DOHH2 (cell line): Measurements from ENCODE around the gene NRXN3.

ENCODE experiments used
- H3F3A ChIP-seq: fragments of 200-600 bp; sonication (generic), shearing (Covaris generic); 2 replicates; pipeline ENCODE4 v1.6.0; 2016; ENCODE audit warnings: antibody characterized with exemption, mild to moderate bottlenecking; ENCODE audit not compliant: control insufficient read depth, insufficient read depth
- H3K27ac ChIP-seq: fragments of 200-600 bp; sonication (generic); 2 replicates; pipeline ENCODE4 v1.5.1; 2014; ENCODE audit warnings: low read depth, mild to moderate bottlenecking, low read length, moderate library complexity
- H3K27me3 ChIP-seq: fragments of 200-600 bp; sonication (generic); 2 replicates; pipeline ENCODE4 v1.6.1; 2014; ENCODE audit warnings: mild to moderate bottlenecking, low read length, mixed read lengths; ENCODE audit not compliant: control insufficient read depth
- H3K36me3 ChIP-seq: fragments of 200-600 bp; sonication (generic); 2 replicates; pipeline ENCODE4 v1.6.1; 2014; ENCODE audit warnings: mild to moderate bottlenecking, low read length, moderate library complexity, mixed read lengths; ENCODE audit not compliant: control insufficient read depth
- H3K4me1 ChIP-seq: fragments of 200-600 bp; sonication (generic); 2 replicates; pipeline ENCODE4 v1.6.1; 2014; ENCODE audit warnings: mild to moderate bottlenecking, low read length, mixed read lengths; ENCODE audit not compliant: control insufficient read depth
- H3K4me2 ChIP-seq: fragments of 200-600 bp; sonication (generic); 2 replicates; pipeline ENCODE4 v1.6.0; 2014; ENCODE audit warnings: mild to moderate bottlenecking, low read length, moderate library complexity
- H3K4me3 ChIP-seq: fragments of 200-600 bp; sonication (generic); 2 replicates; pipeline ENCODE4 v1.5.1; 2014; ENCODE audit warnings: mild to moderate bottlenecking, low read length, mixed read lengths
- H3K79me2 ChIP-seq: fragments of 200-600 bp; sonication (generic); 2 replicates; pipeline ENCODE4 v1.6.1; 2014; ENCODE audit warnings: mild to moderate bottlenecking, low read length, mixed read lengths; ENCODE audit not compliant: control insufficient read depth
- H3K9me2 ChIP-seq: fragments of 200-600 bp; sonication (generic); replicated peaks from 2 replicates; pipeline ENCODE4 v1.6.1; 2014; ENCODE audit warnings: mild to moderate bottlenecking, low read length, mixed read lengths; ENCODE audit not compliant: control insufficient read depth
- H3K9me3 ChIP-seq: fragments of 200-600 bp; sonication (generic); 2 replicates; pipeline ENCODE4 v1.6.1; 2014; ENCODE audit warnings: antibody characterized with exemption, low read length, mixed read lengths; ENCODE audit not compliant: control insufficient read depth, insufficient read depth
- H4K20me1 ChIP-seq: fragments of 200-600 bp; sonication (generic); 2 replicates; pipeline ENCODE4 v1.6.0; 2014; ENCODE audit warnings: low read depth, mild to moderate bottlenecking, antibody characterized with exemption, low read length, moderate library complexity; ENCODE audit not compliant: control insufficient read depth, insufficient read depth
- EZH2phosphoT487 ChIP-seq: fragments of 200-600 bp; sonication (generic); IDR thresholded peaks from 2 replicates; pipeline ENCODE4 v1.6.1; 2017; ENCODE audit warnings: borderline replicate concordance, mild to moderate bottlenecking, antibody characterized with exemption, low read length, moderate library complexity, mixed read lengths
- TF ChIP-seq, protein P1 (sequence below): fragments of 200-600 bp; sonication (generic); IDR thresholded peaks from one replicate; pipeline ENCODE4 v1.5.1; 2014; ENCODE audit warnings: antibody characterized with exemption, mild to moderate bottlenecking, low read depth, low read length; ENCODE audit not compliant: poor library complexity, severe bottlenecking

NRXN3 gene

DNA sequence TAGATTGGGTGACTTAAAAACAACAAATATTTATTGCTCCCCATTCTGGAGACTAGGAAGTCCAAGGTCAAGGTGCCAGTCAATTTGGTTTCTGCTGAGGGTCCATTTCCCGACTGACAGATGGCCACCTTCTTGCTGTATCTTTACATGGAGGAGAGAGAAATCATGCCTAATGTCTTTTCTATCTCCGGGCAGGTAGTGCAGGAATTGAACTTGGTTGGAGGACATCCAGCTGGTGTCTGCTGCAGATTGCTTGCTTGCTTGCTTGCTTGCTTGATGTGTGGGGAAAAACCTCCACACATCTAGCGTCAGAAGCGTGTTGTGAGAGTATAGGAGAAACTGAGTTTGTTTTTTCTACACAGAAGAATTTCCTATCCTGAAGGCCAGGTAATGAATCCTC, 1479.7 kb downstream of the NRXN3 start:
- no peaks in the 10 kb centered on the region for H3K27me3 ChIP-seq
- H3K79me2 ChIP-seq = no peaks in the 10 kb centered on the region
- H3K36me3 ChIP-seq = no peaks in the 10 kb centered on the region
- H3K4me1 ChIP-seq = no peaks in the 10 kb centered on the region
- no peak overlapping the region for H3K4me2 ChIP-seq
- no peak overlapping the region for H3K4me3 ChIP-seq
- no peaks in the 10 kb centered on the region for H3K9me2 ChIP-seq
- no peaks in the 10 kb centered on the region for H4K20me1 ChIP-seq
- no peak overlapping the region for H3K27ac ChIP-seq
- no peaks in the 10 kb centered on the region for H3F3A ChIP-seq
- H3K9me3 ChIP-seq = no peaks in the 10 kb centered on the region
- TF ChIP-seq, protein P1, sequence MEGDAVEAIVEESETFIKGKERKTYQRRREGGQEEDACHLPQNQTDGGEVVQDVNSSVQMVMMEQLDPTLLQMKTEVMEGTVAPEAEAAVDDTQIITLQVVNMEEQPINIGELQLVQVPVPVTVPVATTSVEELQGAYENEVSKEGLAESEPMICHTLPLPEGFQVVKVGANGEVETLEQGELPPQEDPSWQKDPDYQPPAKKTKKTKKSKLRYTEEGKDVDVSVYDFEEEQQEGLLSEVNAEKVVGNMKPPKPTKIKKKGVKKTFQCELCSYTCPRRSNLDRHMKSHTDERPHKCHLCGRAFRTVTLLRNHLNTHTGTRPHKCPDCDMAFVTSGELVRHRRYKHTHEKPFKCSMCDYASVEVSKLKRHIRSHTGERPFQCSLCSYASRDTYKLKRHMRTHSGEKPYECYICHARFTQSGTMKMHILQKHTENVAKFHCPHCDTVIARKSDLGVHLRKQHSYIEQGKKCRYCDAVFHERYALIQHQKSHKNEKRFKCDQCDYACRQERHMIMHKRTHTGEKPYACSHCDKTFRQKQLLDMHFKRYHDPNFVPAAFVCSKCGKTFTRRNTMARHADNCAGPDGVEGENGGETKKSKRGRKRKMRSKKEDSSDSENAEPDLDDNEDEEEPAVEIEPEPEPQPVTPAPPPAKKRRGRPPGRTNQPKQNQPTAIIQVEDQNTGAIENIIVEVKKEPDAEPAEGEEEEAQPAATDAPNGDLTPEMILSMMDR = no peak
- no peak for TF ChIP-seq EZH2phosphoT487

DNA sequence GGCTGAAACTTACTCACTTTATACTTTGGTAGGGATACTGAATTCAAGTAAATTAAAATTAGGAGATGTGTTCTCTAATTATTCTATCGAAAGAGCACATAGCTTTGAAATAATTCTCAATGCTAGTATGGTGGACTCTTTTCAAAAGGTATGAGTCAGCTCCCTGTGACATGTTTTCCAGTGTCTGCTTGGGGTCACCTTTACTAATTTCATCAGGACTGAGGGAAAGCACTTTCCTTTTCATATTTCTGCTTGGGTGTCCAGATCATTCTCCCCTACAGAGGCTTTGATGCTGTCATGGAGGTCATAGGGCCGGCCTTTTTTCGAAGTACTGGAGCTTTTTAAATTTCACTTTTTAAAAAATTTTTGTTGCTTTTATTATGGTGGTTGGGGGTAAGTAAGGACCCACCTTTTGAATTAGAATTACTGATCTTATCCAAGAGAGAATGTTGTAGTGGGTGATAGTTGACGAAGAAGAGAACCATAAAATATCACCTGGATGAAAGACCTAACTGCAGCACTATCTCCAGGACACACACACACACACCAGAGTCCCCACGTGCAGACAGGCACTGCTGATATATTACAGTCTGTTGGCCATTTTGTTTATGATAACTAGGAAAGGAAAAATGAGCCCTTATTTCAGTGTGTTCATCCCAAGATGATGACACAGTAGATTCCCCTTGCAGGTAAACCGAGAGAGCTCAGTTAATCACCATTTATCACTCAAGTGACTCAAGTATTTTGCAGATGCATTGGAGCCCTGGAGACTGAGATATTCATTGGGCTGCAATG, 1482.5 kb downstream of the NRXN3 start:
- no peak overlapping the region for H3K4me2 ChIP-seq
- H3K4me3 ChIP-seq = no peak overlapping the region
- no peaks in the 10 kb centered on the region for H4K20me1 ChIP-seq
- TF ChIP-seq, protein P1 = no peak
- TF ChIP-seq EZH2phosphoT487 = no peak
- no peaks in the 10 kb centered on the region for H3K27me3 ChIP-seq
- no peak overlapping the region for H3K27ac ChIP-seq
- no peaks in the 10 kb centered on the region for H3F3A ChIP-seq
- no peaks in the 10 kb centered on the region for H3K4me1 ChIP-seq
- H3K9me2 ChIP-seq = no peaks in the 10 kb centered on the region
- no peaks in the 10 kb centered on the region for H3K9me3 ChIP-seq
- H3K36me3 ChIP-seq = no peaks in the 10 kb centered on the region
- H3K79me2 ChIP-seq = no peaks in the 10 kb centered on the region

DNA sequence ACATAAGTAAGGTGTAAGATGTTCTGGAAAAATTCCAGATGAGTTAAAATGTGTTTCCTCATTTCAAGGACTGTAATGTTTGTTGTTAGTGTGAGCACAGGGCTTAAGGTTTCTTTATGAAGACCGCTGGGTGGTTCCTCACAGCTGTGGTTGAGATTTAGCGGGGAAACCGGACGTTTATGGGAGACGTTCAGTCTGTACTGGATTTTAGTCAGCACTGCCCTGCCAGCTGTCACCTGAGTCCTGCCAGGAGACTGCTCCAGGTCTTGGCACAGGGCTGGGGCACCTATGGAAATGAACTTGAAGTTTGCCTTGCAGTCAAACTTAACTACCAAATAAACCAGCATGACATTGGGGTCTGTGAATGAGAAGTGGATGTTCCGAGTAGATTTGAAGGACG, 1485.9 kb downstream of the NRXN3 start:
- H3K79me2 ChIP-seq = no peaks in the 10 kb centered on the region
- no peaks in the 10 kb centered on the region for H3F3A ChIP-seq
- H3K4me2 ChIP-seq = no peak overlapping the region
- no peaks in the 10 kb centered on the region for H3K4me1 ChIP-seq
- H3K36me3 ChIP-seq = no peaks in the 10 kb centered on the region
- H3K9me3 ChIP-seq = no peaks in the 10 kb centered on the region
- no peaks in the 10 kb centered on the region for H4K20me1 ChIP-seq
- no peaks in the 10 kb centered on the region for H3K9me2 ChIP-seq
- H3K27me3 ChIP-seq = no peaks in the 10 kb centered on the region
- no peak for TF ChIP-seq EZH2phosphoT487
- TF ChIP-seq, protein P1 = no peak
- H3K27ac ChIP-seq = no peak overlapping the region
- H3K4me3 ChIP-seq = no peak overlapping the region
